Hepatocyte (in vitro differentiated cells): ENCODE data around the gene ROBO4. TPM values are rescaled to one million over a fixed set of nuclear protein-coding genes. Genes with fewer than 3 reads are reported as not detected.

Experiments used
- DNase-seq: peaks from one replicate; pipeline ENCODE4 v3.0.0-alpha.2; 2016; ENCODE audit warnings: low spot score
- H2AFZ ChIP-seq: fragments of 200-600 bp; sonication (generic); 2 replicates; pipeline ENCODE4 v1.6.0; 2016; ENCODE audit warnings: antibody characterized with exemption, mild to moderate bottlenecking
- H3K27ac ChIP-seq: fragments of 200-600 bp; sonication (generic); 2 replicates; pipeline ENCODE4 v1.5.1; 2016; ENCODE audit warnings: mild to moderate bottlenecking
- H3K27me3 ChIP-seq: fragments of 200-600 bp; sonication (generic); 2 replicates; pipeline ENCODE4 v1.6.1; 2016
- H3K36me3 ChIP-seq: fragments of 200-600 bp; sonication (generic); replicated peaks from 2 replicates; pipeline ENCODE4 v1.5.1; 2016; ENCODE audit warnings: low read depth; ENCODE audit not compliant: insufficient read depth
- H3K4me1 ChIP-seq: fragments of 200-600 bp; sonication (generic); 2 replicates; pipeline ENCODE4 v1.5.1; 2016; ENCODE audit warnings: mild to moderate bottlenecking, moderate library complexity; ENCODE audit not compliant: insufficient read depth
- H3K4me2 ChIP-seq: fragments of 200-600 bp; sonication (generic); 2 replicates; pipeline ENCODE4 v1.6.0; 2016
- H3K4me3 ChIP-seq: fragments of 200-600 bp; sonication (generic); 2 replicates; pipeline ENCODE4 v1.5.1; 2016; ENCODE audit warnings: mild to moderate bottlenecking
- H3K79me2 ChIP-seq: fragments of 200-600 bp; sonication (generic); 2 replicates; pipeline ENCODE4 v1.6.0; 2017; ENCODE audit warnings: mild to moderate bottlenecking
- H3K9me2 ChIP-seq: fragments of 200-600 bp; sonication (generic); replicated peaks from 2 replicates; pipeline ENCODE4 v1.6.0; 2017; ENCODE audit warnings: mild to moderate bottlenecking; ENCODE audit not compliant: insufficient read depth
- H3K9me3 ChIP-seq: fragments of 200-600 bp; sonication (generic); 2 replicates; pipeline ENCODE4 v1.5.1; 2016; ENCODE audit warnings: low read depth, mild to moderate bottlenecking
- H4K20me1 ChIP-seq: fragments of 200-600 bp; sonication (generic); 2 replicates; pipeline ENCODE4 v1.6.0; 2016; ENCODE audit warnings: mild to moderate bottlenecking; ENCODE audit not compliant: insufficient read depth, poor library complexity, severe bottlenecking
- EZH2 ChIP-seq: fragments of 200-600 bp; sonication (generic); IDR thresholded peaks from 2 replicates; pipeline ENCODE4 v1.6.1; 2016; ENCODE audit warnings: antibody characterized with exemption, mild to moderate bottlenecking, borderline replicate concordance
- EZH2phosphoT487 ChIP-seq: fragments of 200-600 bp; sonication (generic); IDR thresholded peaks from one replicate; pipeline ENCODE4 v1.6.1; 2018; ENCODE audit warnings: antibody characterized with exemption, mild to moderate bottlenecking, low read depth, moderate library complexity; ENCODE audit not compliant: unreplicated experiment, severe bottlenecking
- WGBS: methylation state at CpG from one replicate; pipeline ENCODE4 v1.1.6; 2016; ENCODE audit warnings: low lambda C conversion rate; ENCODE audit errors: missing lambda C conversion rate; 5-methylcytosine and 5-hydroxymethylcytosine counted together
- polyA plus RNA-seq: library from polyadenylated mRNA; unstranded; fragments of >200 nt; fragmentation: Nextera tagmentation; extraction: Ambion mirVana; gene quantifications from 2 replicates; pipeline ENCODE4 v1.2.1, GENCODE V29; 2016
- total RNA-seq: library from RNA; depleted of rRNA; stranded (reverse); fragments of >200 nt; gene quantifications from 2 replicates; pipeline ENCODE4 v1.2.3, GENCODE V29; 2014
- TF ChIP-seq, protein P1 (sequence below): fragments of 200-600 bp; sonication (generic); IDR thresholded peaks from 2 replicates; pipeline ENCODE4 v1.5.1; 2016; ENCODE audit warnings: antibody characterized with exemption, mild to moderate bottlenecking; ENCODE audit not compliant: poor library complexity

Gene ROBO4
- total and polyA plus RNA-seq, 2 experiments from 2014 or later, result 0.28 to 2.0 TPM

DNA sequence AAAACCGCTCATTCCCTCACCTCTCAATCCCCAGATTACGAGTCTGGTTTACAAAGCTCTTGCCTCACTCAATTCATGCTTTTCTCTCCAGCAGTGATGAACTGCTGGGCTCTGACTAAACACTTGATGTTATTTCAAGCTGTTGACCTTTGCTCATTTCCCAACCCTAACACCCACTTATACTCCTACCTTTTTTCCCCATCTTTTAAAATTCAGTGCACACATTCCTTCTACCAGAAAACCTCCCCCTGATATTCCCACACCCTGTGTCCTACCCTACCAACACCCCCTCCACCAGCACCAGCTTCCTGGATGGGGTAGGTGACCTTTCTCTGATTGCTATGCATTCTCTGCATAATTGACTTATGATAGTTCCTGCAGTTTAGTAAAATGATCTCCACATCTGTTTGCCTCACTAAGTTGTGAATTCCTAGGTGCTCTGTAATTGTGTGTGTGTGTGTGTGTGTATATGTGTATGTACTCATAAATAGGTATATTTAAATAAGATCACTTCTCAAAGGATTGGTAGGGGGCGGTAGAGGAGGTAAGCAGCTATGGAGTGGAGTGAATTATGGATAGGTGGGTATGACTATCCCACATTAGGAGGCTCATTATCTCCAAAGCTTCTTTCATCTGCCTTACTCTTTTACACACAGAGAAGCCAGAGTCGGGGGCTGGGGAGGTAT, 37.3 kb upstream of the ROBO4 start:
- no peak overlapping the region for H3K4me2 ChIP-seq
- TF ChIP-seq EZH2, result no peak
- TF ChIP-seq EZH2phosphoT487, result no peak
- TF ChIP-seq, protein P1, sequence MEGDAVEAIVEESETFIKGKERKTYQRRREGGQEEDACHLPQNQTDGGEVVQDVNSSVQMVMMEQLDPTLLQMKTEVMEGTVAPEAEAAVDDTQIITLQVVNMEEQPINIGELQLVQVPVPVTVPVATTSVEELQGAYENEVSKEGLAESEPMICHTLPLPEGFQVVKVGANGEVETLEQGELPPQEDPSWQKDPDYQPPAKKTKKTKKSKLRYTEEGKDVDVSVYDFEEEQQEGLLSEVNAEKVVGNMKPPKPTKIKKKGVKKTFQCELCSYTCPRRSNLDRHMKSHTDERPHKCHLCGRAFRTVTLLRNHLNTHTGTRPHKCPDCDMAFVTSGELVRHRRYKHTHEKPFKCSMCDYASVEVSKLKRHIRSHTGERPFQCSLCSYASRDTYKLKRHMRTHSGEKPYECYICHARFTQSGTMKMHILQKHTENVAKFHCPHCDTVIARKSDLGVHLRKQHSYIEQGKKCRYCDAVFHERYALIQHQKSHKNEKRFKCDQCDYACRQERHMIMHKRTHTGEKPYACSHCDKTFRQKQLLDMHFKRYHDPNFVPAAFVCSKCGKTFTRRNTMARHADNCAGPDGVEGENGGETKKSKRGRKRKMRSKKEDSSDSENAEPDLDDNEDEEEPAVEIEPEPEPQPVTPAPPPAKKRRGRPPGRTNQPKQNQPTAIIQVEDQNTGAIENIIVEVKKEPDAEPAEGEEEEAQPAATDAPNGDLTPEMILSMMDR, result no peak
- WGBS, result 61% methylated on average over 4 of the region's 4 CpGs

DNA sequence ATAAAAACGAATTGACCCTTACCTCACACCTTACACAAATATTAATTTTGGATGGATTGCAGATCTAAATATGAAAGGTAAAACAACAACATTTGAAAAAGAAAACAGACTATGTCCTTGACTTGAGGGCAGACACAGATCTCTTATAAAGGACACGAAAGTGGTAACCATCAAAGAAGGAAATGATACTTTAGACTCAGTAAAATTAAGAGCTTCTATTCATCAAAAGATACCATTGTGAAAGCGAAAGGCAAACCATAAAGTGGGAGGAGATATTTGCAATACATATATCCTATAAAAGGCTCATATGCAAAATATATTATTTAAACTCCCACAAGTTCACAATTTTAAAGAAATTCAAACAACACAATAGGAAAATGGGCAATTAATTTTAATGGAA, 33.1 kb upstream of the ROBO4 start:
- Histone ChIP-seq H3K4me3 (no peak overlapping the region), H3K4me1 (no peaks in the 10 kb centered on the region), H3K79me2 (no peaks in the 10 kb centered on the region), H3K36me3 (no peaks in the 10 kb centered on the region), H3K9me2 (no peaks in the 10 kb centered on the region), H4K20me1 (no peaks in the 10 kb centered on the region), H3K4me2 (no peak overlapping the region), H3K27me3 (no peaks in the 10 kb centered on the region), H3K27ac (no peak overlapping the region), H2AFZ (no peak overlapping the region), H3K9me3 (no peaks in the 10 kb centered on the region)
- no peak for DNase-seq
- 77% methylated on average over 3 of the region's 3 CpGs for WGBS
- TF ChIP-seq, protein P1, result no peak
- TF ChIP-seq EZH2 (no peak), EZH2phosphoT487 (no peak)

More for the DNA sequence above, 37.3 kb upstream of the ROBO4 start:
- DNase-seq, result peak; percentile 20
- Histone ChIP-seq H3K27ac (no peak overlapping the region), H2AFZ (no peak overlapping the region), H3K9me3 (no peaks in the 10 kb centered on the region), H3K9me2 (no peaks in the 10 kb centered on the region), H3K79me2 (no peaks in the 10 kb centered on the region), H3K27me3 (peaks cover 4% of the 10 kb centered on the region), H3K4me1 (no peaks in the 10 kb centered on the region), H3K36me3 (no peaks in the 10 kb centered on the region), H4K20me1 (no peaks in the 10 kb centered on the region), H3K4me3 (no peak overlapping the region)

DNA sequence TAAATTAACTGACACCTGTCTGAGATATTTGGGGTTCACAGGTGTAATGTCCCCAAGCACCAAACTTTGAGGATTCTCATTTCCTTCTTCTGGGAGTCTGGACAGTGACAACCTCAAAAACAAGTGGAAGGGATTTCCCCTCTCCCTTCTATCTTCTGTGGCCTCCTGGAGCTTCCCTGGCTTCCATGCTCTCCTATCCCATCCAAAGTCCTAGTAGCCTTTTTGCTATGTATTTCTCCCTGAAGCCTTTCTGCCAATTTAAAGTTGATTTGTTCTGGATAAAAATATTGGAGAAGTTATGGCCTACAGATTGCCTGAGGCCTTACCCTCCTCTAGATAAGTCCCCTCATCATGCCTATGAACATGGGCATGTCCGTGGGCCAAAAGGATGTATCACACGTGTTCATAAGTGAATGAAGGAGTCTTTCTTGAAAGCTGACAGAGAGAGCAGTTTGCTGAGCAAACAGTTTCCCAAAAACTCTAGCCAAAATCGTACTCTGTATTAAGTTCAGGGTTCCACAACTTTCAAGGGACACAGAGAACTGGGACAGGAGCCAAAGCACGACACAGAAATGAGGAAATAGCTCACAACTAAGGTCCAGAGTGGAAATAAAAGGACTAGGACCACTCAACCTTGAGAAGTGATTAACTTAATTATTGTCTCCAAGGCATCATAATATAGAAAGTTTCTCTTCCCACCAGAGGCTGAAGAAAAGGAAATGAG, 31.4 kb upstream of the ROBO4 start:
- Histone ChIP-seq H2AFZ (no peak overlapping the region), H3K9me3 (no peaks in the 10 kb centered on the region), H3K4me2 (no peak overlapping the region), H4K20me1 (no peaks in the 10 kb centered on the region), H3K4me1 (no peaks in the 10 kb centered on the region), H3K4me3 (no peak overlapping the region), H3K27me3 (no peaks in the 10 kb centered on the region), H3K79me2 (no peaks in the 10 kb centered on the region), H3K36me3 (no peaks in the 10 kb centered on the region), H3K27ac (no peak overlapping the region), H3K9me2 (no peaks in the 10 kb centered on the region)
- WGBS, result 63% methylated on average over 4 of the region's 4 CpGs
- TF ChIP-seq EZH2phosphoT487 (no peak), EZH2 (no peak)
- TF ChIP-seq, protein P1, result no peak
- DNase-seq, result no peak
